ENCODE results near the gene ALDH1L1. TPM values are rescaled to one million over a fixed set of nuclear protein-coding genes. Genes with fewer than 3 reads are reported as not detected.
A peak's percentile ranks its signal among the peaks of the same experiment; 100 is the strongest.

Gene ALDH1L1
- total RNA-seq, 6 donors from 2014 or later, result 2.4 to 11.5 (median 4.7) TPM

GRCh38 chr3:126084768-126085180 lies 95.6 kb downstream of the ALDH1L1 start:
- H3K36me3 ChIP-seq, result no peaks in the 10 kb centered on the region
- H3K4me1 ChIP-seq, result peaks cover 3 to 22% (median 8%) of the 10 kb centered on the region in 4 donors
- H3K27ac ChIP-seq, result peak overlapping the region; percentile 87 to 94 (median 88)
- TF ChIP-seq POLR2A (IDR thresholded peaks at IDR 0.05) (no peak), POLR2AphosphoS5 (IDR thresholded peaks at IDR 0.05) (no peak), EP300 (IDR thresholded peaks at IDR 0.05) (no peak), CTCF (IDR thresholded peaks at IDR 0.05) (no peak)
- no peaks in the 10 kb centered on the region for H3K9me3 ChIP-seq
- WGBS, 2 donors, result 44 to 62% methylated on average over 5 of the region's 5 CpGs
- no peaks in the 10 kb centered on the region for H3K27me3 ChIP-seq
- DNase-seq (no peak), ATAC-seq (ENCODE audit: low FRiP score in 2 of 2) (no peak)
- H3K4me3 ChIP-seq, result peak overlapping the region in 3 of 4 donors; percentile 67 to 83 (median 81)

GRCh38 chr3:126083913-126084767 lies 96.2 kb downstream of the ALDH1L1 start, which contains the start of gene SLC41A3:
Gene SLC41A3, minus strand, starts transcription at chr3:126084124. Its CDS starts 15,905 bp downstream, at chr3:126068219.
- H3K9me3 ChIP-seq, result no peaks in the 10 kb centered on the region
- TF ChIP-seq POLR2A (IDR thresholded peaks at IDR 0.05) (peak in 3 of 4 donors; percentile 31 to 77 (median 64)), POLR2AphosphoS5 (IDR thresholded peaks at IDR 0.05) (peak; percentile 45 to 62), EP300 (IDR thresholded peaks at IDR 0.05) (no peak), CTCF (IDR thresholded peaks at IDR 0.05) (peak in 5 of 6 experiments; percentile 17 to 55 (median 25))
- ATAC-seq (ENCODE audit: low FRiP score in 2 of 2) (peak; percentile 96 to 99), DNase-seq (peak; percentile 91 to 98)
- H3K4me1 ChIP-seq, result peaks cover 3 to 22% (median 8%) of the 10 kb centered on the region in 4 donors
- peak within 1 kb of the TSS; percentile 87 to 94 (median 88) for H3K27ac ChIP-seq
- peak within 1 kb of the TSS; percentile 67 to 83 (median 76) for H3K4me3 ChIP-seq
- H3K36me3 ChIP-seq, result no peaks in the 10 kb centered on the region
- WGBS, 2 donors, result 0 to 1% methylated on average over 14 to 23 of the region's 72 CpGs
- no peaks in the 10 kb centered on the region for H3K27me3 ChIP-seq

- DNase-seq, result peak; percentile 52 to 88
- Histone ChIP-seq H3K27me3 (no peaks in the 10 kb centered on the region), H3K9me3 (no peaks in the 10 kb centered on the region), H3K4me1 (peaks cover 3 to 22% (median 8%) of the 10 kb centered on the region in 4 donors), H3K4me3 (peak overlapping the region; percentile 67 to 83 (median 76)), H3K36me3 (no peaks in the 10 kb centered on the region), H3K27ac (peak overlapping the region; percentile 87 to 94 (median 88))
- peak; percentile 71 to 72 for ATAC-seq (ENCODE audit: low FRiP score in 2 of 2)
- 0% methylated on average over 5 to 10 of the region's 30 CpGs for WGBS, 2 donors
- TF ChIP-seq EP300 (IDR thresholded peaks at IDR 0.05) (no peak), CTCF (IDR thresholded peaks at IDR 0.05) (no peak), POLR2AphosphoS5 (IDR thresholded peaks at IDR 0.05) (no peak)
Measured at GRCh38 chr3:126083511-126083912, 96.9 kb downstream of the ALDH1L1 start.

- no peaks in the 10 kb centered on the region for H3K27me3 ChIP-seq
- no peak for ATAC-seq (ENCODE audit: low FRiP score in 2 of 2)
- no peak for DNase-seq
- peak overlapping the region; percentile 87 to 94 (median 88) for H3K27ac ChIP-seq
- H3K4me1 ChIP-seq, result peaks cover 3 to 22% (median 8%) of the 10 kb centered on the region in 4 donors
- H3K36me3 ChIP-seq, result no peaks in the 10 kb centered on the region
- WGBS, 2 donors, result 24 to 35% methylated on average over 3 of the region's 3 CpGs
- H3K9me3 ChIP-seq, result no peaks in the 10 kb centered on the region
- TF ChIP-seq EP300 (IDR thresholded peaks at IDR 0.05), result no peak
- TF ChIP-seq POLR2A (IDR thresholded peaks at IDR 0.05), result no peak
- TF ChIP-seq POLR2AphosphoS5 (IDR thresholded peaks at IDR 0.05), result no peak
- TF ChIP-seq CTCF (IDR thresholded peaks at IDR 0.05), result no peak
- peak overlapping the region in 3 of 4 donors; percentile 67 to 83 (median 81) for H3K4me3 ChIP-seq
Measured at GRCh38 chr3:126083138-126083445, 97.3 kb downstream of the ALDH1L1 start.
